HG03442 (cell line): ENCODE results near the gene HDLBP.

Source experiments
- ATAC-seq: cut with Tn5 transposase; IDR thresholded peaks from one replicate; pipeline ENCODE4 v1.9.1; 2021; ENCODE audit warnings: mild to moderate bottlenecking, moderate library complexity; ENCODE audit not compliant: unreplicated experiment

The HDLBP gene

DNA sequence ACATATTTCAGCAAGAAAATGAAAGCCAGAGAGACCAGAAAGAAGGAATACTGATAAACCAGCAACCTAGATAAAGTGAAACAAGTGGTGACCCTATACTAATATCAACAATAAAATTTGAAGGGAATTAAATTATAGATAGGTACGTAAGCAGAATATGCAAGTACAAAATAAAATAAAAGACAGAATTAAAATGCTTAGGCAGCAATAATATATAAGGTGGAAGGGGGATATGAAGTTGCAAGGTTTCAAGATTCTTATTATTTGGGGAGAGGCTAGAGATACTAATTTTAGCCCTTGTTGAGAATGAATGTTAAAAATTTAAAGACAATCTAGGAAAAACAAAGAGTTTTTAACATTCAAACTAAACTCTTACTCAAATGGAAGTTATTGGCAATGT, 39.6 kb downstream of the HDLBP start:
- ATAC-seq, result no peak

DNA sequence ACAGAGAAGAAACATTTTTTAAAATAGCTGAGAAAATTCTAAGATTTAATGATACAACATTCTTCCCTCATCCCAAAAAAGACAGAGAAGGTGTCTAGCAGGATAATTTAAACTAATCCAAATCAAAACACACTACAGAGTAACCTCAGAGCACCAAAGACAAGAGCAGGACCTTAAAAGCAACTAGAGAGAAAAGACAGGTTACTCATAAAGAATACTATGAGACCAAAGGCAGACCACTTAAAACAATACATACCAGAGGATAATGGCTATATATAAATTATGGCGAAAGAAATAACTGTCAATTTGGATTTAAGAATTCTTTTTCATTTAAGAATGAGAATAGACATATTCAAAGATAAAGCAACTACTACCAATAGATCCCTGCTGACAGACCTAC, 40.0 kb downstream of the HDLBP start:
- ATAC-seq, result no peak

GRCh38 chr2:241274127-241274526, 41.3 kb downstream of the HDLBP start:
- ATAC-seq, result no peak

- ATAC-seq, result no peak
Measured at GRCh38 chr2:241273210-241274020, 42.1 kb downstream of the HDLBP start.

- ATAC-seq, result peak; percentile 59
Measured at GRCh38 chr2:241272303-241273209, 42.9 kb downstream of the HDLBP start.

DNA sequence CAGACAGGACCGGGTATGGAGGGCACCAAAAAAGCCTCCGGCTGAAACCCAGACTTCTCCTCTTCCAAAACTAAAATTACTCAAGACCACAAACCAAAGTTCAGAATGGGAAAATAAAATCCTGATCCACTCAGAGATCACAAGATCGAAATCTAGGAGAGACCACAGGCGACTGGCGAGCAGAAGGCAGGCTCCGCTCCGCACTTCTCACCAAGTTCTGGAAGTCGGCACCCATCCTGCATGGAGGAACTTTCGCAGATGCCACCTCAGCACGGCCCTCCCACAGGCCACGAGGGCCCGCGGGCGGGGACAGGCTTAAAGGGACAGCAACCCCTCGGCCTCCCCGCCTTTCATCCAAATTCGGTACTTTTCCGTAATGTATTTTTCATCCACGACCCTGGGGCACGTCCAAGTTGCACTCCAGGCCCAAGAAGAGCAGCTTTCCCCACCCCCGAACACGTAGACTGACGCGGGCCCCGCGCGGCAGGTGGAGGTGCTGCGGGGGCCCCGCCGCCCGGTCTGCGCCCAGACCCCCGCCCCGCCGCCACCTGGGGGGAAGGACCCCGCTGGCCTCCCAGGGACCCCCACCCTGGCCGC, 43.7 kb downstream of the HDLBP start:
- peak; percentile 40 for ATAC-seq

GRCh38 chr2:241270531-241270930, 44.9 kb downstream of the HDLBP start:
- ATAC-seq, result no peak

GRCh38 chr2:241269707-241270520, 45.6 kb downstream of the HDLBP start:
- no peak for ATAC-seq

DNA sequence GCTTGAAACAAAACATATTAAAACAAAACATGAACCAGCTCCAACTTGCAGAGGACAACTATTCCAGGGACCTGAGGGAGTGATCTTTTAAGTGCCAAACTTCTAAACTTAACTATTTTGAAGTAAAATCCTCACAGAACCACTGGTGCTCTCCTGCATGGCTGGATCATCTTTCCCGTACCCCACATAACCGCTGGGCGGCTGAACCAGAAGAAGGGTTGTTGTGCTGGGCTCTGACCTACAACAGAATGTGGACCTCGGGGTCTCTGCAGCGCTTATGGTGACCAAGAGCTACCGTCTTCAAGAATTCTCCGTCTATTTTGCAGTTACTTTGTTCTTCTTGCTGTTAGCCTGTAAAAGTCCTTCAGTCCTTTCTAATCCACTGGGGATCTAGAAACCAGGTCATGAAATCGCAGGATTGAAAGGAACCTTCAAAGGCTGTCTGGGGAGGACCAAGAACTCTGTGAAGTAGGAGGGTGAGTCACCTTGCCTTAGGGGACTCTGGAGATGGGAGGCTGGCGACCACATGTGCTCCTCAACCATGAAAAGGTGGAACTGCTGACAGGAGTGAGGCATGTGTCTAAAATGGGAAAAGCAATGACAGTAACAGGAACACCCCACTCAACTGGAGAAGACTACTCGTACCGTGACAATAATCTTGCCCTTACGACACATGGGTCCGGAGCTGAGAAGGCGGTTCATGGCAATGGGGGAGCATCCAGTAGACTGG, 46.6 kb downstream of the HDLBP start:
- no peak for ATAC-seq

GRCh38 chr2:241268306-241268705, 47.2 kb downstream of the HDLBP start:
- ATAC-seq, result no peak

DNA sequence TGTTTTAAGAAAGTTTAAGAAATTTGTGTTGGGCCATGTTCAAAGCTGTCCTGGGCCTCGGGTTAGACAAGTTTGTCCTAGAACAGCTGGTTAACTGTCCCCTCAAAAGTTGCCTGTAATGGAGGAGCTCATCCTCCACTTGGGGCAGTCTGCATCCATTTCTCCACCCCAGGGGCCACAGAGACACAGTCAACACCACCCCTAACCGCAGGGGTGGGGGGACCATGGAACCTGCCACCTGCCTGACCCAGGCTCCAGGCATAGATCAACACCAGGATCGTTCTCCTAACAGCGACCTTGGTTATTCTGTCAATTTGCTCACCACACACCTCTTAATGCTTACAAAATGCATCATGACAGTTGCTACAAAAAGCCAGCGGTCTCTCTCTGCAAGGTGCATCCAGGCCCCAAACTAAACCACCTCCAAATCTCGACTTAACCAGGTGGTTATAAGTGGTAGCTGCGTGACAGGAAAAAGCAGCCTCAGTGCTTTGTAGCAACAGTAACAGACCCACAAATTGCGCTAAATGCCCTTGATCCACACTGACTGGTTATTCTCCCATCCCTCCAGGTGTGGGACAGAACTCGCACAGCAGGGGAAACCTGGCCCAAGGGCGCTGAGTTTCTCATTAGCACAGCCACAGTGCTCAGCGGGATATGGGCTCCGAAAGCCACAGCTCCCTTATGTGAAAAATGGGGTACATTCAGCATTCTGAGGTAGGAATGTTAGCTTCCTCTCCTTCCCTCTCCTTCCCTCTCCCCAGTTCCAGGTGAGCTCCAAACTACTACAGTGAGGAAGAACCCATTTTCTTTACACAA, 48.0 kb downstream of the HDLBP start:
- ATAC-seq, result no peak

- no peak for ATAC-seq
Measured at GRCh38 chr2:241265506-241265905, 50.0 kb downstream of the HDLBP start.

DNA sequence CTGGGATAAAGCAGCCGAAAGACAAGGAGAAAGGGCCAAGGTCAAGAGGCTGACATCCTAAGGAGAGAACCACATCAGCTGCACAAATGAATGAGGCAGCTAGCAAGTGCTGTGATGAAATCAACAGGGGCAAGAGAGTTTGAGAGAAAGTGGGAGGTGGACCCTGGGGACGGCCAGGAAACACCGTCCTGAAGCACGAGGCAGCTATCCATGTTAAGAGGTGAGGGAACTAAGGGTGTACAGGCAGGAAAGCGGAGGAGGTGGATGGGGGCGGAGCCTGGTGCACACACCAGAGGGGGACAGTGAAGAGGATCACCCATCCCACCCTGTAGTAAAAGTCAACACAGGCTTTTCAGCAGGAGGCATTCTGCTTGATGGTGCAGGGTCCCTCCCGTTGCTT, 52.4 kb downstream of the HDLBP start:
- ATAC-seq, result no peak

- ATAC-seq, result no peak
Measured at GRCh38 chr2:241261628-241262027, 53.8 kb downstream of the HDLBP start.

DNA sequence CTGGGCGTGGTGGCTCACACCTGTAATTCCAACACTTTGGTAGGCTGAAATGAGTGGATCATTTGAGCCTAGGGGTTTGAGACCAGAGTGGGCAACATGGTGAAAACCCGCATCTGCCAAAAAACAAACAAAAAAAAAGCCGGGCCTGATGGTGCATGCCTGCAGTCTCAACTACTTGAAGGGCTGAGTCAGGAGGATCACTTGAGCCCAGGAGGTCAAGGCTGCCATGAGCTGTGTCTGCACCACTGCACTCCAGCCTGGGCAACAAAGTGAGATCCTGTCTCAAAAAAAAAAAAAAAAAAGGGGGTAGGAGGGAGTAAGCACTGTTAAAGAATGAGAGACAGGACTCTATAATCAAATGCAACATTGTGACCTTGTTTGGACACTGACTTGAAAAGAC, 54.6 kb downstream of the HDLBP start:
- ATAC-seq, result no peak

DNA sequence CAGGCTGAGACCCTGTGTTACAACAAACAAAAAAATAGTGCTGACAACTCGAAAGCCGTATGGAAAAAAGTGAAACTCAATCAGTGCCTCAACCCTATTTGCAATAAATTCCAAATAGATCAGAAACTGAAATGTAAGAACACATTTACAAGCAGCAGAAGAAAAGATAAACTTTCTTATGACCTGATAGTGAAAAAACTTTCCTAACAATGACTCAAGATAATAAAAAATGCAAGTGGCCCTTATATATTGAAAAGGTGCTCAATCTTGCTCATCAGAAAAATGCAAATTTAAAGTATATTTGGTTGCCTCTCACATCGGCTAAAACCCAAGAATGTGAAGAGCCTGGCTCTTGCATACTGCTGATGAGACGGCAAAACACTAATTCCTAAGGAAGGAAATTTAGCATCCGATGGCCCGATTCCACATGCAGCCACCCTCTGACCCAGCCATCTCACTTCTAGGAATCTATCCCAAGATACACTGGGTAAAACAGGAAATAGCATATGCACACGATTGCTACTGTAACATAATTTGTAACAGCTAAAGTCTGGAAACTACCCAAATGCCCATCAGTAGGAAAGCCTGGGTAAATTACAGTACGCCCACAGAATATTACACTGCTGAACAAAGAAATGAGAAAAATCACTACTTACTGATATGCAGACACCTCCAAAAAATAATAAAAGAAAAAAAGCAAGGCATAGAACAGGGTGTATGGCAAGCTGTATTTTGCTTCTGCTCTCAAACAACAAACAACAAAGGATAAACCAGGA, 56.8 kb downstream of the HDLBP start:
- no peak for ATAC-seq

DNA sequence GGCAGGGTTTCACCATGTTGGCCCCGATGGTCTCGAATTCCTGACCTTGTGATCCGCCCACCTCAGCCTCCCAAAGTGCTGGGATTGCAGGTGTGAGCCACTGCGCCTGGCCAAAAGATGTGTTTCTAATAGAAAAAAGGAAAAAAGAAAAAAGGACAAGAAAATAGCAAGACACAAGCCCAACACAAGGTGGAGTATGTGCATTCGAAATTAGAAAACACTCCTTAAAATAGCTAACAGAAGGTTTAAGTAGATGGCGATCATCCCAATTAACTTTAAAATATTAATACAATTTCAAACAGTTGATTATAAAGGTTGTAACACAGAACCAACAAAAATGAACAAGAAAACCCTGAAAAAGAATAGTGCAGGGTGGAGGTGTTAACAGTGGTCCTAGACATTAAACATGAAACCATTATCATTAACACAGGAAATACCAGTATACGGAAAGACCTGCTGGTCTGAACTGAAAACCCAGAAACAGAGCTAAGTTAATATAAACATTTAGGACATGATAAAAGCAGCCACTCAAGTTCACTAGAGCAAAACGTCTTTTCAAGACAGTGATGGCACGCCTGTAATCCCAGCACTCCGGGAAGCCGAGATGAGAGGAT, 57.9 kb downstream of the HDLBP start:
- no peak for ATAC-seq

GRCh38 chr2:241256168-241256545, 59.3 kb downstream of the HDLBP start:
- no peak for ATAC-seq
